HG03558 (cell line): ENCODE data around the gene JAG1.
"Not testable (repeated sequence)": the region's sequence is repeated elsewhere in the genome, so short reads cannot be mapped to it uniquely, and the experiment has no call there.

Experiments
- ATAC-seq: cut with Tn5 transposase; IDR thresholded peaks from one replicate; pipeline ENCODE4 v1.9.1; 2021; ENCODE audit warnings: moderate number of reproducible peaks; ENCODE audit not compliant: unreplicated experiment; ENCODE audit errors: extremely low read depth

Gene JAG1

GRCh38 chr20:10619427-10619826 lies 54.4 kb downstream of the JAG1 start:
- no peak for ATAC-seq

- ATAC-seq: no peak
These were observed 55.1 kb downstream of the JAG1 start for GRCh38 chr20:10618611-10619245.

DNA sequence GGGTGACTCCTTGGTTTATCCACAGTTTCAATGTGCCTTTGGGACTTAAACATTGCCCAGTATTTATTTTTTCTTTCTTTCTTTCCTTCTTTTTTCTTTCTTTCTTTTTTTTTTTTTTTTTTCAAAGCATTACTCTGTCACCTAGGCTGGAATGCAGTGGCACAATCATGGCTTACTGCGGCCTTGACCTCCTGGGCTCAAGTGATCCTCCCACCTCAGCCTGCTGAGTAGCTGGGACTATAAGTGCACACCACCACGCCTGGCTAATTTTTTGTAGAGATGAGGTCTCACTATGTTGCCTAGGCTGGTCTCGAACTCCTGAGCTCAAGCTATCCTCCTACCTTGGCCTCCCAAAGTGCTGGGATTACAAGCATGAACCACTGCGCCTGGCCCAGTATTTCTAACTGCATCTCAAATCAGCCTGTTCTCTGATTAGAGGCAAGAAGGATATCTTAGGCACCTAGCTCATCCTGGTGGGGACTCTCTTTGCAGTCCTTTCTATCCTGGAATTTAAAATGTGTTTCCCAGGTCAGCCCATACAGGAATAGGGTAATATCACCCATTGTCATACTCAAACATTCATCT lies 56.2 kb downstream of the JAG1 start:
- not testable (repeated sequence) for ATAC-seq

DNA sequence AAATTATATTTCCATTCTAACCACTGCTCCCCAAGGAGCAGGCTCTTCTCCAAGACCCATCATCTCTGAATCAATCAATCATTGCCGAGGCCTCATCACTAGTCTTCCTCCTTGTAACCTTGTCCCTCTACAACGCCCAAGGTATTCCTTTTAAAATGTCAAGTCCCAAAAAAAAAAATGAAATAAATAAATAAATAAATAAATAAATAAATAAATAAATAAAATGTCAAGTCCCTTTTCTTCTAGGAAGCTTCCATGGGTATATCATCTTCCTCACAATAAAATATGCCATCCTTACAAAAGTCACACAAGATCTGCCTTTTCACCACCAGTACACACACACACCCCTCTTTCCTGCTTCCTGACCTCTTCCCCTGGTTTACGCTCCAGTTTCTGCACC lies 57.6 kb downstream of the JAG1 start:
- no peak for ATAC-seq

GRCh38 chr20:10613911-10614310 lies 59.9 kb downstream of the JAG1 start:
- ATAC-seq: no peak

DNA sequence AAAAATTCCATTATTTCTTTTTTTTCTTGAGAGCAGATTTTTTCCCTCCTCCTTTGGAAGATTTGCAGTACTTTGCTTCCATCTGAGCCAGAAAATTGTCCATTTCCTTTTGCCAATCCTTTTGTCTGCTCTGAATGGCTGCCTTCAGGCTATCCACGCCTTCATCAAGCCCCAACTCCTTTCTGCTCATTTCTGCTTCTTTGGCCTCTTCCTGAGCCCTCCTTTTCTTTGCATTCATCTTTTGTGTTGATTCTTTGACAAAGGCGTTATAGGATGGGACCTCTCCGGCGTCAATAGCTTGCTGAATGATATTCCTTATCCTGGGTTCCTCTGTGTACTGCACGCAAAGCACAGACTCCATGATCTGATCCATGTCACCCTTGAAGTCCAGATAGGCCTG lies 60.4 kb downstream of the JAG1 start:
- ATAC-seq: not testable (repeated sequence)

GRCh38 chr20:10611357-10611756 lies 62.4 kb downstream of the JAG1 start:
- no peak for ATAC-seq

GRCh38 chr20:10610251-10610650 lies 63.5 kb downstream of the JAG1 start:
- no peak for ATAC-seq

- no peak for ATAC-seq
These were observed 64.0 kb downstream of the JAG1 start for GRCh38 chr20:10609770-10610169.

- no peak for ATAC-seq
These were observed 64.5 kb downstream of the JAG1 start for GRCh38 chr20:10609276-10609675.

- ATAC-seq: no peak
These were observed 68.1 kb downstream of the JAG1 start for GRCh38 chr20:10605547-10606195.

GRCh38 chr20:10604865-10605440 lies 68.8 kb downstream of the JAG1 start:
- ATAC-seq: no peak

DNA sequence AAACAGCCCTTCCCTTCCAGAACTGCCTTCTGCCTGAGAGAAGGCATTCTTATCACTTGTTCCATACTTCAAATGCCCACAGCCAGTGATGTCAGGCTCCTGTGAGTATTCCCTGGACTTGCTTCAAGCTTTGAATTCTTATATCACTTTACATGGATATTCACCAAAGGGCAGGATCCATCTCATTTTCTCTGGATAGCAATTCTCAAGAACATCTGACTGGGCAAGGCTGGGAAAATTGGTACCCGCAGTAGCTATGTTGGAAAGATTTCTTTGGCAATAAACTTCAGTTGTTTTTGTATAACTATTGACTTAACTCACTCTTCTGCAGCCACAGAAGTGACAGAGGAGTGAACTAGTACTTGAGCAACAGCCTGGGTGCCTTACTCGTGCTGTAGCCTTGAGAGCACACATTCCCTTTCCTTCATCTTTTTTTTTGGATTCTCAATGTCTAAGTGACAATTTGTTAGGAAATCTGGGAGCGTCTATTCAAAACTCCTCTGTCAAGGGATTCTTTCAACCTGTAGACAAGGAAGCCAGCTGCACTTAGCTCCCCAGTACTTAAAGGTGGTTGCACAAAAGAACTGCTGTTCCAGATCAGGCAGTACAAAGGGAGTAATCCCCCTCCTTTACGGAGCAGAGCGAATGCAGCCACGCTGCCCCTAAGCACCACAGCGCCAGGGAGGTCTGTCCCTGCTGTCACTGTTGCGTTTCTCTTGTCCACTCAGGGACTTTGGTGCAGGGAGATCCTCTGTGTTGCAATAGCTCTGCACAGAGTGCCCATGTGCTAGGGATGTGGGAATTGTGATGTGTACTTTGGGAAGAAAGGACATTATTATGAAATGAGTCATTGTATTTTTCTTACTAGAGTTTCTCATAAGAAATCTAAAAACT lies 69.6 kb downstream of the JAG1 start:
- no peak for ATAC-seq

DNA sequence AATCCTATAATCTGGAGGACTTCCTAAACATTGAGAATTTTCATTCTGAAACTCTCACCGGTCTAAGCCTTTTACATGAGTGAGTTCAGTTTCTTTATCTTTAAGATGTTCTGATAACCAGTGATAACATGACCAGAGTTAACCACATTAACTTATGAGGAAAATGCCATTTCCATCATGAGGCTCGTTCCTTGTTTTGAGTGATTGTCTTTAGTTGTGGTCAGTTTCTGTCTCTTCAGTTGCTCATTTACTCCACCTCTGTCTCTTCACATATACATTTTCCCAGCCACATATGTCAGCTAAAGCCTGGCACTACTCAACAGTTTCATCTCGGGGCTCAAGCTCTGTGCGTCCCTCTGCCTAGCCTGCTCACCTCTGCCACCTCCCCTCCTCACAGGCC lies 70.4 kb downstream of the JAG1 start:
- ATAC-seq: no peak

DNA sequence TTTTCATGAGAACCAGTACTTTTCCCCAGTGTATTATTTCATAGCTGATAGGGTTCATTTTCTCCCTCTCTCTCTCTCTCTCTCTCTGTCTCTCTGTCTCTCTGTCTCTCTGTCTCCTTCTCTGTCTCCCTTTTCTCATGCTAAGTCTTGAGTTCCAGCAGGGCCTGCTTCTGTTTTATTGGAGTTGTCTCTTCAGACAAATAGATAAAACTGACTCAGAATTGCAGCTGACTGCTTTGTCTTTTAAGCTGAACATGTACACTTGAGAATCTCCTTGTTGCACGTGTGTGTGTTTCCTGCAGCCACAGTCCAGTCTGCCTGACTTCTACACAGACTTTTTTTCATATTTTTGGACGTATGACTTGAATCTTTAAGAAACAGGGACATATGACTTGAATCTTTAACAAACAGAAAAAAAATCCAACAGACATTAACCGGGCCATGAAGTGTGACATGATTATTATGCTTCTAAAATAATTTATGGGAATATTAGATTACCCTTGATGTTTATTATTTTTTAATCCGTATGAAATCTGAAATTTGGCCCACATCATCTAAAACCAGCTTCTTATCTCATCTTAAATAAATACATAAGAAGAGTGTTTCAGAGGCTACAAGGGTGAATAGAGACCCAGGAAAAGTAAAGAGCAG lies 71.5 kb downstream of the JAG1 start:
- no peak for ATAC-seq

- ATAC-seq: no peak
These were observed 76.2 kb downstream of the JAG1 start for GRCh38 chr20:10597637-10598036.

- no peak for ATAC-seq
These were observed 77.1 kb downstream of the JAG1 start for GRCh38 chr20:10596710-10597121.

GRCh38 chr20:10595985-10596384 lies 77.8 kb downstream of the JAG1 start:
- no peak for ATAC-seq

DNA sequence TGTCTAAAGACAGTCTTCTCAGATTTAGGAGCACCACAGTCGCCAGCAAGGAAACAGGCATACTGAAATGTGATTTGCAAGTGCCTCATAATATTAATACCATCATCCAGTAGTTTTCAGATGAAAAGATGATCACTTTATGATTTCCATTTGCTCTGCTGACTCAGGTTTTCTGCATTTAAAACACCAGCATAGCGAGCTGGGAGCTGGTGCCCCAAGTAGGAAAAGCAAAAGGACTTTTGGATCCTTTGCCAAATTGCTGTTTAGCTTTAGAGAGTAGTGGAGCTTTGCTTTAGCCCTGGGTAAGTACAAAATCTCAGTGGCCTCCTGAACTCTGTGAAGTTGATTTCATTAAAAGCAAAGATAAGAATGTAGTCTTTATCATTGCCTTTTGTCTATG lies 78.5 kb downstream of the JAG1 start:
- no peak for ATAC-seq

DNA sequence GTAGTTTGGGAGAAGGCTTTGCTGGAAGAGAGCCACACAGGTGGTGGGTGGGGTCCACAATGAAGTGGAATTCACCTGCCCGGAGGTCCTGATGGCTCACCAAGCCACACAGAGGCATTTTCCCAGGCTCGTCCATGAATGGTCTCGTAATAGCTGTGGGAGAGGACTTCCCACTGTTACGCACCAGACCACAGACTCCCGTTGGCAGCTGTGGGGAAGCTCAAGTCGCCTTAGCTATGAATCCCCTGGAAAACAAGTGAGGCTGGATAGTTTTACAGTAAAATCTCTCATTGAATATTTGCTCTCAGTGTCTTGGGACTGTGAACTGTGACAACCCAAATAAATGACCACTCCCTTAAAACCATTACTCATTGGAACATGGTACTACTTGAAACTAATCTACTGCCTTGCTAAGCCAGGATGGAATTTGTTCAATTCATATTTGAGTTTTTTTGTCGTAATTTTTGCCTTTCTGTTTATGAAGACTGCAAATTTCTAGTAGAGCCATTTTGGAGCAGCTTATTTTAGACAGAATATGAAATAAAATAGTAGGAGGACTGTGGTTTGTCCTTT lies 79.4 kb downstream of the JAG1 start:
- ATAC-seq: no peak
